Activated naive CD4-positive, alpha-beta T cell treated with anti-CD3 and anti-CD28 coated beads, Interleukin-2, amount 50 U/mL, for 16 hours (primary cell): Measurements from ENCODE around the gene STK24.
"Not testable (repeated sequence)": the region's sequence is repeated elsewhere in the genome, so short reads cannot be mapped to it uniquely, and the experiment has no call there.

Experiments used
- DNase-seq: peaks from one replicate; pipeline ENCODE4 v3.0.0-alpha.2; 2020

STK24 gene

DNA sequence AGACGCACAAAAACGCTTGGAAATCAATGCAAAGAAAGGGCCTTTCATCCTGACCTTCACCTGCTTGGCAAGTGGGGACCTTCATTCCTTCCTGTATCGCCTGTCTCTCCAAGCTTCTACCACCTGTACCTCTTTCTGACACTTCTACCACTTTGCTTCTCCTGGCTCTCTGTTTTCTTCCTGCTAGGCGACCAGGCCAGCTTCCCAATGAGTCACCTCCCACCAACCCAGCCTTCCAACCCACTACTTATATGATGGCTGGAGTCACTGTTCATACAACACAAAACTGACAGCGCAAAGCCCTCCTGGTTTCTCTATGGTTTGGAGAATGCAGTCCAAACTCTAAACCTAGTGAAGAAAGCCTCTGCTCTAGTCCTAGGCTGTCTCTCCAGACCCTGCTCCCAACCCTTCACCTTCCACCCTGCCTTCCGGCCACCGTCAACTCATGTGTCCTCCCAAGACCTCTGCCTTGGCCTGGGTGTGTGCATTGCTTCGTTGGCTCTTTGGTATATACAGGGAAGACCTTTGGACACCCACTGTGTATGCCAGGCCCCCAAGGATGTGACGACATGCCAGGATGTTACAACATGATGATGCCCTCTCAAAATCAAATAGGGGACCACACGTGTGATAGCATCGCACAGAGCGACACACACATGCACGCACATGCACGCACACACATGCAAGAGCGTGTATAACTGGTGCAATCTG, 148.5 kb downstream of the STK24 start:
- no peak for DNase-seq

DNA sequence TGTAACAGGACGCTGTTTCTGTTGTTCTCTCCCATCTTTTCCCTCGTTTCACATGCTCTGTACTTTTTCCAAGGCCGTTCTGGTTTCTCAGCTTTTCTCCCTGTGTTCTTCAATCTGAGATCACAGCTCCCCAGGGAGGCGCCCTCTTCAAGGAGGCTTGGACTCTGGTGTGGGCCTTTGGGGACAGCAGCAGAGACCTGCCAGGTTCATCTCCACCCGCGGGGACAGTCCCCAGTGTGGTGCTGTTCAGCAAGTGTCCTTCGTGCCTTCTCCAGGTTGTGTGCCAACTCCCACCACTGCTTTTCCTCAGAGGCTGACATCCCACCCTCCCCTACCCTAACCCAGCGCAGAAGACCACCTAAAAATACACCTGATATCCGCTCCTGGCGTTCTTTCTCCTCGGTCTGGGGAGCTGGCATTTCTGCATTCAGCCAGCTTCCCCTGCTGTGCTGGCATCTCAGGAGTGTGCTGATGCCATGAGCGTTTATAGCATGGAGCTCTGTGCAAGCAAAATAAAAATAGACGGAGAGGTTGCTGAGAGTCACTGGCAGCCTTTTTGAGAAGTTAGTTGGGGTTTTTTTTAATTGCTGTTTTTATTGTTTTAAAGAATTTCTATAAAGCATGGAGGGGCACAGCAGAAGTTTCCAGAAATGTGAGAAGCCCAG, 149.4 kb downstream of the STK24 start:
- DNase-seq: no peak

DNA sequence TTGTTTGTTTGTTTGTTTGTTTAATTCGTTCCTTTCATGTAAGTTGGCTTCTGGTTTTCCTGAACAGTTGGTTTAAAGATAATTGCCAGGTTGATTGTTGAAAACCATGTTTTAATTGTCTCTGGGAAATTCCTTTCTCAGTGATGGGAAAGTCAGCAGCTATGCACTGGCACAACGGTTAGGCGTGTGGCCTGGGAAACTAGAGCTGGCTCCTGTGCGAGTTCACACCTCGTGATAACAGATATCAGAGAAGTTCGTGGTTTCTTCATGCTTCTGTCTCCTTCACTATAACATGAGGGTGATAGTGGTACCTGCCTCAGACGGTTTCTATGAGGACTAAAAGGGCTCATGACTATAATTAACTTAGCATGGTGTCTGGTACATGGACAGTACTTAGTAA, 153.5 kb downstream of the STK24 start:
- no peak for DNase-seq

DNA sequence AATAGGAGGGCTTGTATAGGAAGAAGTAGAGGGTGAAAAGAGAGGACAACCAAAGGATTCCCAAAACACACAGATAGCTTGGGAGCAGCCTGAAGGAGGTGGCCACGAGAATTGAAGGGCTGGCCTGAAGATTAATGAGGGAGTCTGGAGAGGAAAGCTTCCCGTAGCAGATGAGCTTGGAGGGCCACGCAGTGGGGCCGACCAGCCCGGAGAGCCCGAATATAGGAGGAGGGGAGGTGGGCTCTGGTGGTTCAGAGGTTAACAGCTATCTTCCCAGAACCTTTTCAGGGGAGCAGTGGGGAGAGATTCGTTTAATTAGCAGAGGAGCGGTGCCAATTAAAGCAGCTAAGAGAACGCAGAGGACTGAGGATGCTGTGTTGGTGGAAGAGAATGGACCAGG, 154.9 kb downstream of the STK24 start:
- no peak for DNase-seq

DNA sequence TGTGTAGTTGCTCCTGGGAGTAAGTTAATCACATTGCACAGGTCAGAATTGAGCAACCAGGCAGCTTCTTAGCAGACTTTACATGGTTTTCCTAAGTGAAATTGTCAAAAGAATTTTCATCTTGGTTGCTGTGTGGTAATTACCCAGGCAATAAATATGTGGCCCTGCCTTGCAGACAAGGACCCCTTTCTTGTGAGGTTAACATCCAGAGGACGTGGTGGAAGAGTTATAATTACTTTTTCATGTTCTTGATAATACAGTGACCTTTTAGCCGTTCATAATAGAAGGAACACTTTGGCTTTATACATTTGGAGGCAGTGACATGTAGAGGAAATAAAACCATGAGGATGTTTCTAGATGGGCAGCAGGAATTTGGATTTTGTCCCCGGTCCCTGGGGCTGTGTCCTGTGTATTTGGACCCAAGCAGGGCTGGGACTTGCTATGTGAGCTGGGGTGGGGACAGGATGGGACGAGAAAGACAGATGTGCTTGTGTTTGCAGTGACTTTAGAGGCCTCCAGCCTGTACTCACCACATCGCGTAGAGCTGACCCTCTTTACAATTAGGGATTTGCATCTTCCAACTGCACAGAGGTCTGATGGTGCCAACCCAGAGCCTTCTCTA, 156.2 kb downstream of the STK24 start:
- DNase-seq: no peak

DNA sequence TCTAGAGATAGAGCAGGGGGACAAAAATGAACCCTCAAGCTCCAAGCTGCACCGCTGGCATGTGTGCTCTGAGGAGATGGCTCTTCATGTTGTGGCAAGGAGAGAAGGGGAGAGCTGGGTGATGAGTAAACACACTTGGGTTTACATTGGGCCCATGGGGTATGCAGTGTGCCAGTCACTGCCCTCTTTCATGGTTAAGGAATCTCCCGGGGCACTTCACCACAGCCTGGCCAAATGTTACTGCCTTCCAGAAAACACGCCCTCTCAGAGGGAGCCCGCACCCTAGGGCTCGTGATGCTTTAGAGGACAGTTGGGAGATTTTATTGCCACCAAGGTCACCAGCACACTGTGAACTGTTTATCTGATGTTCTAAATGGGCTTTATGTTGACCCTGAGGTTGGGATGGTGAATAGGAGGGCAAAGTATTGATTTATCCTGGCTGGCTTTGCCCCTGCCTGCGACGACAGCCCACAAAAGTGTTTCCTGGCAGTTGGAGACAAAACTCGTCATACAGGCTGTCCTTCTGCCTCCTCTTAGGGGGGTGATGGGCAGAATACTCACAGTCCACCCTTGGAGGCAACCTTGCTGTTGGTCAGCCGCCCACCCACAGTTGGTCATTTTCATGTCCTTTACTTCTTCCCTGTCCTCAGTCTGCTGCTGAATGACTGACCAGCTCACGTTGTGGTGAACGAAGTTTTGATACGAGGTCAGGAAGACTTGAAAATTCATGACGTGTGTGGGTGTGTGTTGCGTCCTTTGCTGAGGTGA, 156.9 kb downstream of the STK24 start:
- no peak for DNase-seq

DNA sequence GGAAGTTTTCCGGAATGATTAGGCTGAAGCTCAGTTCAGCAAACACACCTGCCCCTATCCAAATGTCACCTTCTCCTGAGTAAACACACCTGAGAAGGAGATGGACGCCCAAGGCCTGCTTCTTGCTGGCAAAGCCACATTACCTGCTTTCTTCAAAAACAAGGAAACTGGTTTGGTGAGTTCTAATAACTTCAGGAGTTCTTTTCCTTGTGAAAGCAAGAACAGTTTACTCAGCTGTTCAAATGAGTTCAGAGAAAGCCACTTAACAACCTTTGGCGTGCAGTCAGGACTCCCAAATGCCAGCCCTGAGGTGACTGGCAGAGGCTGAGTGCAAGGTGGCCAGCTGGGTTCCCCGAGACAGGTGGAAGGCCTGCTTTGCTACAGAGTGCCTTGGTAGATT, 160.5 kb downstream of the STK24 start:
- DNase-seq: no peak

DNA sequence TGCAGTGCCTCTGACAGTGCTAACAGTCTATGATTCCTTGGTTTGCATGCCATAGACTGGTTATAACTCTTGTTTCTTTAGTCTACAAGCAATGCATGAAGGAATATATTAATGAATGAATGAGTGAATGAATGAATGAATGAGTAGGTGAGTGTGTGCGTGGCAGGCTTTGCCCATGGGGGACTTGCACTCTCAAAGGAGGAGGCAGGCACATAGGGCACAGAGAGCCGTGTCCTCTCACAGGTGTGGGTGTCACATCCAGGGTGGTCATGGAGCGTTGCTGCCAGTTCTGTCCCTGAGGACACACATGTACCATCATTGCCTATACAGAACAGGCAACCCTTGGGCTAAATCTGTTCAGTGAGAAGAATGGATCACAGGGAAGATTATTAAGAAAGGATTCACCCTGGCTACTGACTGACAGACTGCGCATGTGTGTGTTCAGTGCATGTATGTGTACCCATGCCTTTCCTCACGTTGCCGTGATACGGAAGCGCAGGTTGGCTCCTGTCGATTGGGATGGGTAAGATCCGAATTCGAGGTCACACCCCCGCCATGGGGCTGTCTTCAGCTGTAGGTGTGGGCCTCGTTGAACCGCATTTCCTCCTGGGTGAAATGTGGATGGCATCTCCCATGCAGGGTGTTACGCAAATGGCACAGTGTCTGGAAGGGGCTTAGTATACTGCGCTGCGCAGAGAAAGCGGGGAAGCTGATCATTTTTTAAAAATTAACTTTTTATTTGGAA, 161.4 kb downstream of the STK24 start:
- no peak for DNase-seq

DNA sequence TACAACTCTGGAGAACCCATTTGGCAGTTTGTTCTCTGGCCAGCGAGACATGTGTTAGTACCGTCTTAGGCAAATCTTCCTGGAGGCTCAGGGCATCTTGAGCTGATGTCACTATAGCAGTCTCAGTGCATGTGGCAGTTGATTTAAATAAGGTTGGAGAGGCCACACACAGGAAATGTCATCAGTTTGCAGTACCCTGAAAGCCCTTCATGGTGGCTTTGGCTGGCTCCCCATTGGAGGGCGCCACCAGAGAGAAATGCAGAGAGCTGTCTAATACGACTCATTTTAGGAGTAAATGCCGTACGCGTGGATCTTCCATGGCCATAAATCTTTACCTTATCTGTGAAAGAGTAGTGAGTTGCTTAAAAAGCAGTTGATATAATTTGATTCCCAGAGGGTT, 163.1 kb downstream of the STK24 start:
- no peak for DNase-seq

DNA sequence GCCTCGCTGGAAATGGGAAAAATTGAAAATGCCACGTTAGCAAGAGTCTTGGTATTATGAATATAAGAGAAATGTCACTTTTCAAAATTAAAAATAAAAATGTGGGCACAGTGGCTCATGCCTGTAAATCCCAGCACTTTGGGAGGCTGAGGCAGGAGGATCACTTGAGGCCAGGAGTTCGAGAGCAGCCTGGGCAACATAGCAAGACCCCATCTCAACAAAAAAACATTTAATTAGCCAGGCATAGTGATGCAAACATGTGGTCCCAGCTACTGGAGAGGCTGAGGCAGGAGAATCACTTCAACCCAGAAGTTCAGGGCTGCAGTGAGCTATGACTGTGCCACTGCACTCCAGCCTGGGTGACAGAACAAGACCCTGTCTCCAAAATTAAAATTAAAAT, 163.6 kb downstream of the STK24 start:
- DNase-seq: not testable (repeated sequence)

DNA sequence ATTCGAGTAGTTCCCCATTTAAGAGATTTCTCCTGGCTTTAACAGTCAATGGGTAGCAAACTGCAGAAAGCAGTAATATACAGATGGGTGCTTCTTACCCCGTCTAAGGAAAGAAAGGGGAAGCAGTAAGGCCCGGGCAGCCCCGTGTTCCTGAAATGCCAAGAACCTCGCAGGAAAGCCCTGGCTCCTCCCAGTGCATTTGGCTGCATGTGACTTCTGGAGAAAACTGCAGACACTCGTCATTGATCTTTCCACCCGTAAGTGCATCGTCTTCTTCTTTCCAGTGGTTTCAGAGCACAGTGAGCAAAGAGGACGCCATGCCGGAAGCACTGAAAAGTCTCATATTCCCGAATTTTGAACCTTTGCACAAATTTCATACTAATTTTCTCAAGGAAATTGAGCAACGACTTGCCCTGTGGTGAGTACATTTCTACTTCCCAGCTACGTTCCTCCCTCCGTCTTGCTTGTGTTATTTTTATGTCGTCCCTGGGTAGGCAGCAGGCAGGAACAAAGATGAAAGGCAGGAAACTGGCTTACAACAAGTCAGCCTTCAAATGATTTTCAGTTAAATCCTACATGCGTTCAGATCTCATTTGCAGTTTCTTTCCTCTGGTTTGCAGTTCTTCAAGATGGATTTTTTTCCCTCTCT, 165.2 kb downstream of the STK24 start:
- DNase-seq: no peak

DNA sequence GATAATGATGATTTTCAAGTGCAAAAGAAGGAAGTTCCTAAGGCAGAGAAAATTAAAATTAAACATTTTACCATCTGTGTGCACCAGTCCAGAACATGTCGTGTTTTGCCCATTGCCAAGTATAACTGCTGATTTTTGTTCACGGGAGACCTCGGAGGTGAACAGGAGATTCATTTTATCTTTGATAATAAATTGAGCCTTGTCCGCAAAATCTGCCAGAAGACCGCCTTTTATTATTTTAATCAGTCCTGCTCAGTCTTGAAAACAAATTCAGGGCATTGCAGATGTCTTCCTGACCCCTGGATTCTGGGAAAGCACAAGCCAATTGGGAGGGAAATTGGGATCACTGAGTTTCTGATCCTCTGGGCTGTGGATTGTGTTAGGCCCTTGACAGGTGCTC, 165.9 kb downstream of the STK24 start:
- DNase-seq: no peak

DNA sequence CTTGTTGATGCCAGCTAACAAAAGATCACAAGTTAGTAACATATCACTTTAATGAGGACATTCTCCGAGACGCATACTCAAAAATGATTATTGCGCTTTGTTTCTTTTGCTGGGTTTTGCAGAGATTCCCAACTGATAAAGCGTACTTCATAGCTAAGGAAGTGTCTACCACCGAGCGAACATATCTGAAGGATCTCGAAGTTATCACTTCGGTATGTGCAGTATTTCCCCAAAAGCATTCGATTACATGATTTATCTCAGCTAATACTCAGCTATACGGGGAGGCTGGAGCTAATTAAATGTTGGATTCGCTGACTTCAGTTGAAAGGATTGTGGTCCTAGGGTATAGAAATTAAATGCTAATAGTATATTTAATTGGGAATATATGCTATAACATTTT, 166.3 kb downstream of the STK24 start:
- no peak for DNase-seq

DNA sequence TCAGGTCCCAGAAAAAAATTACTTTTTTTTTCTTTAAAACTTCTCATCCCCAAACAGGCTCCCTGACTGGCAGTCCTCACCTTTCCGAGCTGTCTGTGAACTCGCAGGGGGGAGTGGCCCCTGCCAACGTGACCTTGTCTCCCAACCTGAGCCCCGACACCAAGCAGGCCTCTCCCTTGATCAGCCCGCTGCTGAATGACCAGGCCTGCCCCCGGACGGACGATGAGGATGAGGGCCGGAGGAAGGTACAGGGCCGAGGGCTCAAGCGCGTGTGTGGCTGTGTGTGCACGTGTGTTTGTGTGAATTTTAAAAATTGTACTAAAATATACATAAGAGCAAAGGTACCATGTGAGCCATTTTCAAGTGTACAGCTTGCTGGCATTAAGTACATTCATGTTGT, 167.6 kb downstream of the STK24 start:
- DNase-seq: no peak

DNA sequence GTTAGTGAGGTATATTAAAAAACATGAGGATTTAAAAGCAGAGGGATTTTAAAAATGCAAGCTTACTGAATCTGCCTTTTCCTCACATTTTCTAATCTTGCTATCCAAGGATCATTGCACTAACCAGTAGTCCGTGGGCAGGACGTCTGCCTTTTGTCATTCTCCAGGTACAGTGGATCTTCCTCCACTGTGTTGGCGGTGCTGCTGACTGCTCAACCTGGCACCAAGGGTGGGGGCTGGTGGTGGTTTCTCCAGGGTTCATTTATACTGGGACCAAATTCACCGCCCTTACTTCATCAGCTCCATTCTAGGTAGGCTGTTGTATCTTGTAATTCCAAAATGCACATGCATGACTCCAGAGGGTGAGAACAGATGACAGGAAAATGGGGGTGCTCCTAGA, 169.3 kb downstream of the STK24 start:
- DNase-seq: no peak

DNA sequence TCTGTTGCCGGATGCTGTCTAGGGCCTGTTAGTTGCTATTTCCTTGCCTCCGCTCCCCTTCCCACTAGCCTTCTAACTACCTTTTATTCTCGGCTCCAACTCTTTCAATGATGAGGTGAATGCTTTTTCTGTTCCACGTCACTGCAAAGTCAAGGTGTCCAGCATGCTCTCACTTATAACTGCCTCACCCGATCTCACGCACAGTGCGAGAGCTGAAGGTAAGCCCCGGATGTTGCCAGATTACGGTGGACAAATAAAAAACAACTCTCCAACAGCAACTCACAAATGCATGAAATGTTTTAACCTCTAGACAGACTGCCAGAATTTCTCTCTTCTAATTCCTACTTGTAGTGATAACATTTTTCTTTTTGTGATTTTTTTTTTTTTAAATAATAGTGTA, 169.9 kb downstream of the STK24 start:
- DNase-seq: no peak

DNA sequence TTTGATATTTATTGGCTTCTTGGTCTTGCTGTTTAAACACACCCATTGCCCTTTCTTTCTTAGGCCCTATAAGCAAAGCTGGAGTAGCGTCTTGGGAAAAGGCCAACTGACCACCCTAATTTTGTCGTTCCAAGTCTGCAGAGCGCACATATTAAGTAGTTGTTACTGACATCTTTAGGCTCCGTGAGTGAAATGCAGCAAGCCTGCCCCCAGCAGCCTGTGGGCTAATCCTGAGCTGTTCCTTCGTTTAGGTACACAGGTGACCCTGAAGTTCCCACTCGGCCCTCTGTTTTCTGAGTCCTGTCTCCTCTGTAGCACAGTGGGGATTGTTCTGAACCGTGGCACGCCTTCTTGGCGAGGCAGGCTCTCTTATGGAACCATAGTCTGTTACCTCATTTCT, 170.5 kb downstream of the STK24 start:
- no peak for DNase-seq

DNA sequence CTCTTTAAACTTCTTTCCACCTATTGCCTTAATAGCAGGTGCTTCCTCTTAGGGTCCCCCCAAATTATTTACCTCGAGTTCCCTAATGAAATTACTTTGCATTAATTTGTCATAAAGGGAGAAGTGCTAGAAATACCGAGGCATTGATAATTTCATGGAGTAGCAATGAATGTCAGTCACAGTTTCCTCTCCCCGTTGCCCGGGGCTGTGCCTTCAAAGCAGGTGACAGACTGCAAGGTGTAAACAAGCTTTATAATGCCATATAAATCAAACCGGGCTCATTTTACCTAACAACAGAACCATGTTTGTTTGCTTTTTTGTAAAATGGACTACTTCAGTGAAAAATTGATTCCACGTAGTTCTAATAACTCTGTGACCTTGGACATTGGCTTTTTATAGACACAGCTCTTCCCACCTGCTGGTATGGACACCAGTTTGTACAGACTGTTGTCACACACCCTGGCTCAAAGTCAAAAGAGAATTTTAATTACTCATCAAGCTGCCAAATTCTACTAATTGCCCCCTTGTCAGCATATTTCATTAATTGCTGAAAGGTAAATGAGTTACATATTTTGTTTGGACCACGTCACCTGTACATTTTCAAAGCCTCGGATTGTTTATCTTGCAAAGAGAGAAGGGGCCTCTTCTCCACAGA, 171.1 kb downstream of the STK24 start:
- no peak for DNase-seq

DNA sequence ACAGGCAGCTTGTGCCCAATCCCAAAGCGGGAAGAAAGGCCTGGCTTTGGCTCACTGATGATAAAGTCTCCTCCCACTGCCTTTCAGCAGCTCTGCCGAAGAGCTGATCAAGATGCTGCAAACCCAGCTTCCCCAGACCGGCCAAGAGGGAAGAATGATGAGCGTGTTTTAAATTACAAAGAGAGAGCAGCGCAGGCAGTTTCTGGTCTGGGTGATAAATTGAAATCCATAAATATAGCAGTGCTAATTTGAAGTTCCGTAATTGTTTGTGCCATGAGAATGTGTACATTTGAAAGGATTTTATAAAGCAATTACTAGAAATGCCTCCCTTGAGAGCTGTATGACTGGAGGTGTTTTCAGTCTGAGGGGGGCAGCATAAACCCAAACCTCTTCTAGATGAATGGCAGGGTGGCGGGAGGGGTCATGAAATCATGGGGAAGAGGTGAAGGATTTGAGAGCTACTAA, 171.8 kb downstream of the STK24 start:
- DNase-seq: no peak

DNA sequence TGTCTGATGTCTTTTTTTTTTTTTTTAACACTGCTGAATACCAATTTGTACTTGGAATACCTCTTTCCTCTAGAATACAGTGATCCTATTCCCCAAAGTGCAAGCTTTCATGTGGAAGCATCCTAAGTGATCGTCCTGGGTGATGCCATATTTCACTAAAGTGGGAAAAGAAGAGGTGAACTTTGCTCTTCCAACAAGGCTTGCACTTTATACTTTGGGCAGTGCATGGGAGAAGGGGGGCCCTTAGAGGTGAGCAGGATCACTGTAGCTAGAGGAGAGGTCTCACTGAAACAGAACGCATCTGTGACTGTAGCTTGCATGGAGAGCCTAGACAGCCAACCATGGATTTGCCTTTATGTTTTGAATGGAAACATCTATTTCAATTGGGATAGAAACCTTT, 173.8 kb downstream of the STK24 start:
- DNase-seq: no peak

DNA sequence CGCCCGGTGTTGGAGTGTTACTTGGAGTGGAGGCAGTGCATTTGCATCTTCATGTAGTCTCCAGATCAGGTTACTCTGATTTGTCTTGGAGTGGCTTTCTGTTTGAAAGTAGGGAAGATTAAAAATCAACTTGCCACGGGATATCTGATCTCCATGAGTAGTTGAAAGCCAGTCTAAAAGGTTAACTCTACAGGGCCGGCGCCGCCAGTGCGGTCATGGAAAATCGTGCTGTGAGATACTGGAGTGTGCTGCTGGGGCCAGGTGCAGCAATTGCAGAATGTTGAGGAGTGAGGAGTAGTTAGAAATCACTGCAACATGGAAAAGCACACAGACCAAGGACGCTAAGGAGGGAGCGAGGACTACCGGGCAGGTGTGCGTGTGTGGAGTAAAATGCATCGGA, 175.0 kb downstream of the STK24 start:
- no peak for DNase-seq

DNA sequence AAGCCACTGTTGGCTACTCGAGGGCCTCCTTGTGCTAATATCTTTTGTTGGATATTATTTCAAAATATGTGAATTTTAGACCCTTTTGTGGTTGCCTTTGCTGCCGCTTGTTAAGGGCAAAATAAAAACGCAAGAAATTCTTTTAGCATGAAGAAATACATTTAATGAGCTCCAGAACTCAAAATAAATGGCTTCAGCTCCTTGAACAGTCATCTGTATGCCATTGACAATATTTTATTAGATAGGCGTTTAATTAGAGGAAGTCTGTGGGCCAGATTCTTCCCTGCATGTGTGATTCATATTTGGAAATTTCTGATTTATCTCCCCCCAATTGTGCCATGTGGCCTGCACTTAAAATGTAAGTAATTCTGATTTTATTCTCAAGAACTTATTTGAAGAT, 177.2 kb downstream of the STK24 start:
- no peak for DNase-seq
